ENCODE results near the gene CHRNA4.

GRCh38 chr20:63349516-63349895, 11.6 kb downstream of the CHRNA4 start:
- no peak for TF ChIP-seq EZH2 (IDR thresholded peaks at IDR 0.05; ENCODE audit: borderline replicate concordance, control insufficient read depth, low read depth, low read length)
- TF ChIP-seq MYC (IDR thresholded peaks at IDR 0.05; ENCODE audit: insufficient read depth, insufficient read length, insufficient replicate concordance, low read length, severe bottlenecking), result no peak
- TF ChIP-seq POLR2A (IDR thresholded peaks at IDR 0.05; ENCODE audit: low read depth, low read length), result no peak
- TF ChIP-seq, protein P1, sequence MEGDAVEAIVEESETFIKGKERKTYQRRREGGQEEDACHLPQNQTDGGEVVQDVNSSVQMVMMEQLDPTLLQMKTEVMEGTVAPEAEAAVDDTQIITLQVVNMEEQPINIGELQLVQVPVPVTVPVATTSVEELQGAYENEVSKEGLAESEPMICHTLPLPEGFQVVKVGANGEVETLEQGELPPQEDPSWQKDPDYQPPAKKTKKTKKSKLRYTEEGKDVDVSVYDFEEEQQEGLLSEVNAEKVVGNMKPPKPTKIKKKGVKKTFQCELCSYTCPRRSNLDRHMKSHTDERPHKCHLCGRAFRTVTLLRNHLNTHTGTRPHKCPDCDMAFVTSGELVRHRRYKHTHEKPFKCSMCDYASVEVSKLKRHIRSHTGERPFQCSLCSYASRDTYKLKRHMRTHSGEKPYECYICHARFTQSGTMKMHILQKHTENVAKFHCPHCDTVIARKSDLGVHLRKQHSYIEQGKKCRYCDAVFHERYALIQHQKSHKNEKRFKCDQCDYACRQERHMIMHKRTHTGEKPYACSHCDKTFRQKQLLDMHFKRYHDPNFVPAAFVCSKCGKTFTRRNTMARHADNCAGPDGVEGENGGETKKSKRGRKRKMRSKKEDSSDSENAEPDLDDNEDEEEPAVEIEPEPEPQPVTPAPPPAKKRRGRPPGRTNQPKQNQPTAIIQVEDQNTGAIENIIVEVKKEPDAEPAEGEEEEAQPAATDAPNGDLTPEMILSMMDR (IDR thresholded peaks at IDR 0.05 in 2 of 3, conservative IDR thresholded peaks at IDR 0.05 in 1 of 3; ENCODE audit: control insufficient read depth in 2 of 3, extremely low read depth in 1 of 3, insufficient read depth in 1 of 3, low read depth in 3 of 3, low read length in 3 of 3), result no peak
- no peak for TF ChIP-seq CHD2 (IDR thresholded peaks at IDR 0.05; ENCODE audit: borderline replicate concordance, low read depth, low read length)
- no peak for TF ChIP-seq NFIC (IDR thresholded peaks at IDR 0.05; ENCODE audit: low read depth, low read length)
- no peak for TF ChIP-seq REST (IDR thresholded peaks at IDR 0.05; ENCODE audit: low read depth, low read length)
- TF ChIP-seq, protein P2, sequence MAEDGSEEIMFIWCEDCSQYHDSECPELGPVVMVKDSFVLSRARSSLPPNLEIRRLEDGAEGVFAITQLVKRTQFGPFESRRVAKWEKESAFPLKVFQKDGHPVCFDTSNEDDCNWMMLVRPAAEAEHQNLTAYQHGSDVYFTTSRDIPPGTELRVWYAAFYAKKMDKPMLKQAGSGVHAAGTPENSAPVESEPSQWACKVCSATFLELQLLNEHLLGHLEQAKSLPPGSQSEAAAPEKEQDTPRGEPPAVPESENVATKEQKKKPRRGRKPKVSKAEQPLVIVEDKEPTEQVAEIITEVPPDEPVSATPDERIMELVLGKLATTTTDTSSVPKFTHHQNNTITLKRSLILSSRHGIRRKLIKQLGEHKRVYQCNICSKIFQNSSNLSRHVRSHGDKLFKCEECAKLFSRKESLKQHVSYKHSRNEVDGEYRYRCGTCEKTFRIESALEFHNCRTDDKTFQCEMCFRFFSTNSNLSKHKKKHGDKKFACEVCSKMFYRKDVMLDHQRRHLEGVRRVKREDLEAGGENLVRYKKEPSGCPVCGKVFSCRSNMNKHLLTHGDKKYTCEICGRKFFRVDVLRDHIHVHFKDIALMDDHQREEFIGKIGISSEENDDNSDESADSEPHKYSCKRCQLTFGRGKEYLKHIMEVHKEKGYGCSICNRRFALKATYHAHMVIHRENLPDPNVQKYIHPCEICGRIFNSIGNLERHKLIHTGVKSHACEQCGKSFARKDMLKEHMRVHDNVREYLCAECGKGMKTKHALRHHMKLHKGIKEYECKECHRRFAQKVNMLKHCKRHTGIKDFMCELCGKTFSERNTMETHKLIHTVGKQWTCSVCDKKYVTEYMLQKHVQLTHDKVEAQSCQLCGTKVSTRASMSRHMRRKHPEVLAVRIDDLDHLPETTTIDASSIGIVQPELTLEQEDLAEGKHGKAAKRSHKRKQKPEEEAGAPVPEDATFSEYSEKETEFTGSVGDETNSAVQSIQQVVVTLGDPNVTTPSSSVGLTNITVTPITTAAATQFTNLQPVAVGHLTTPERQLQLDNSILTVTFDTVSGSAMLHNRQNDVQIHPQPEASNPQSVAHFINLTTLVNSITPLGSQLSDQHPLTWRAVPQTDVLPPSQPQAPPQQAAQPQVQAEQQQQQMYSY (CRISPR knock-in tag; IDR thresholded peaks at IDR 0.05), result no peak
